IMR-90 (cell line): Measurements from ENCODE around the gene ZNF665. TPM values are rescaled to one million over a fixed set of nuclear protein-coding genes. Genes with fewer than 3 reads are reported as not detected.

Experiments
- ATAC-seq: fragments of 200-7000 bp; cut with Tn5 transposase; 2 replicates; pipeline ENCODE4 v1.9.1; 2020; ENCODE audit warnings: low read depth, mild to moderate bottlenecking, moderate library complexity
- BruUV-seq: library from RNA; stranded (reverse); fragments of 400-500 nt; replicated peaks from 2 replicates; lab custom pipeline; 2021; lab: Mats Ljungman, UMichigan
- CTCF ChIA-PET: fragments of 300-600 bp; formaldehyde crosslinking; extraction: SDS; loops from one replicate; lab custom pipeline; 2021; ENCODE audit warnings: antibody characterized with exemption; lab: Yijun Ruan, JAX
- POLR2A ChIA-PET: fragments of 300-600 bp; sonication (Branson Sonifier 250); formaldehyde crosslinking; loops from one replicate; lab custom pipeline; 2022; ENCODE audit warnings: antibody characterized with exemption; ENCODE audit not compliant: unreplicated experiment; lab: Charles Lee
- DNase-seq: peaks from one replicate; pipeline ENCODE4 v3.0.0; 2013
- H2AFZ ChIP-seq: replicated peaks from 2 replicates; pipeline ENCODE3; 2013; ENCODE audit warnings: low read length, mild to moderate bottlenecking; ENCODE audit not compliant: poor library complexity
- H2AK5ac ChIP-seq: 2 replicates; pipeline ENCODE4 v1.6.1; 2013; ENCODE audit warnings: low read depth, low read length, inconsistent platforms
- H2AK9ac ChIP-seq: replicated peaks from 2 replicates; pipeline ENCODE3; 2013; ENCODE audit warnings: mild to moderate bottlenecking, low read depth, low read length, moderate library complexity; ENCODE audit not compliant: poor library complexity
- H2BK120ac ChIP-seq: 2 replicates; pipeline ENCODE4 v1.6.1; 2013; ENCODE audit warnings: low read depth, low read length, inconsistent platforms
- H2BK15ac ChIP-seq: 3 replicates; pipeline ENCODE4 v1.6.1; 2013; ENCODE audit warnings: low read depth, low read length, inconsistent platforms
- H2BK20ac ChIP-seq: 2 replicates; pipeline ENCODE4 v1.6.1; 2013; ENCODE audit warnings: low read depth, mild to moderate bottlenecking, inconsistent platforms, low read length, moderate library complexity
- H2BK5ac ChIP-seq: 2 replicates; pipeline ENCODE4 v1.6.1; 2013; ENCODE audit warnings: mild to moderate bottlenecking, low read depth, low read length, inconsistent platforms; ENCODE audit not compliant: poor library complexity, severe bottlenecking
- H3K14ac ChIP-seq: replicated peaks from 2 replicates; pipeline ENCODE4 v1.6.1; 2013; ENCODE audit warnings: low read depth, low read length, inconsistent platforms
- H3K18ac ChIP-seq: 2 replicates; pipeline ENCODE4 v1.6.1; 2013; ENCODE audit warnings: low read depth, low read length, control low read depth
- H3K23ac ChIP-seq: 2 replicates; pipeline ENCODE4 v1.6.1; 2013; ENCODE audit warnings: low read depth, low read length, inconsistent platforms
- H3K27ac ChIP-seq: 2 replicates; pipeline ENCODE4 v1.5.1; 2013; ENCODE audit warnings: mild to moderate bottlenecking, control low read depth, low read length; ENCODE audit not compliant: insufficient read depth
- H3K27me3 ChIP-seq: 2 replicates; pipeline ENCODE4 v1.6.1; 2013; ENCODE audit warnings: low read length; ENCODE audit not compliant: control insufficient read depth, insufficient read depth
- H3K36me3 ChIP-seq: 2 replicates; pipeline ENCODE4 v1.6.1; 2013; ENCODE audit warnings: low read length, mixed read lengths; ENCODE audit not compliant: control insufficient read depth, insufficient read depth
- H3K4ac ChIP-seq: 2 replicates; pipeline ENCODE4 v1.6.1; 2013; ENCODE audit warnings: low read depth, low read length, inconsistent platforms
- H3K4me1 ChIP-seq: 2 replicates; pipeline ENCODE4 v1.6.1; 2013; ENCODE audit warnings: low read length, mixed read lengths; ENCODE audit not compliant: control insufficient read depth, insufficient read depth
- H3K4me2 ChIP-seq: 2 replicates; pipeline ENCODE4 v1.6.1; 2013; ENCODE audit warnings: low read depth, mild to moderate bottlenecking, control low read depth, low read length, moderate library complexity
- H3K4me3 ChIP-seq: 2 replicates; pipeline ENCODE4 v1.5.1; 2013; ENCODE audit warnings: low read depth, mild to moderate bottlenecking, control low read depth, low read length, moderate library complexity; ENCODE audit not compliant: insufficient read depth
- H3K56ac ChIP-seq: 2 replicates; pipeline ENCODE4 v1.6.1; 2013; ENCODE audit warnings: low read length, inconsistent platforms; ENCODE audit not compliant: insufficient read depth; ENCODE audit errors: extremely low read depth
- H3K79me1 ChIP-seq, 2 experiments: 2 replicates each; pipeline ENCODE4 v1.6.1; 2013; ENCODE audit warnings: low read length in 2 of 2, inconsistent platforms in 1 of 2, low read depth in 1 of 2
- H3K9ac ChIP-seq: 2 replicates; pipeline ENCODE4 v1.6.1; 2013; ENCODE audit warnings: low read depth, low read length, control low read depth
- H3K9me1 ChIP-seq: 2 replicates; pipeline ENCODE4 v1.6.1; 2013; ENCODE audit warnings: low read length, inconsistent platforms; ENCODE audit not compliant: insufficient read depth
- H3K9me3 ChIP-seq: 2 replicates; pipeline ENCODE4 v1.6.1; 2013; ENCODE audit warnings: low read length; ENCODE audit not compliant: control insufficient read depth, insufficient read depth
- H4K20me1 ChIP-seq: 2 replicates; pipeline ENCODE4 v1.6.1; 2013; ENCODE audit warnings: low read length, inconsistent platforms; ENCODE audit not compliant: insufficient read depth
- H4K5ac ChIP-seq: 2 replicates; pipeline ENCODE4 v1.6.1; 2013; ENCODE audit warnings: mild to moderate bottlenecking, low read depth, low read length, control low read depth
- H4K8ac ChIP-seq, 2 experiments: 2 replicates each; pipeline ENCODE4 v1.6.1; 2013; ENCODE audit warnings: low read depth in 2 of 2, low read length in 2 of 2, control low read depth in 1 of 2, inconsistent platforms in 1 of 2
- H4K91ac ChIP-seq: 2 replicates; pipeline ENCODE4 v1.6.1; 2013; ENCODE audit warnings: low read depth, low read length, inconsistent platforms; ENCODE audit not compliant: insufficient read depth
- MAFK ChIP-seq: IDR thresholded peaks from 2 replicates; pipeline ENCODE4 v1.6.1; 2012; ENCODE audit warnings: low read depth, low read length, improper control_type of control experiment
- WGBS, 2 experiments: methylation state at CpG; one replicate each; pipeline versions ENCODE4 v1.1.5 to v1.1.7; 2013; ENCODE audit warnings: missing lambda C conversion rate in 2 of 2; ENCODE audit not compliant: insufficient read length in 1 of 2; ENCODE audit errors: extremely low coverage in 2 of 2; 5-methylcytosine and 5-hydroxymethylcytosine counted together
- dilution Hi-C: fragments of 300-500 bp; cut with HindIII; formaldehyde crosslinking; loops from one replicate; pipeline ENCODE4 v1.14.3; 2018; ENCODE audit warnings: low sequenced_read_pairs; ENCODE audit not compliant: unreplicated experiment
- in situ Hi-C: fragments of 300-500 bp; cut with MboI; formaldehyde crosslinking; loops from 3 replicates; pipeline ENCODE4 v1.14.3; 2019; ENCODE audit warnings: low sequenced_read_pairs, inconsistent platforms, mixed read lengths
- intact Hi-C: fragments of 100-400 bp; cut with micrococcal nuclease; formaldehyde crosslinking; loops from 2 replicates; pipeline ENCODE4 v1.10.0; 2022
- polyA plus RNA-seq, 3 experiments: library from polyadenylated mRNA; depleted of rRNA; stranded (reverse); fragments of >200 nt; gene quantifications; 2 replicates each; pipeline ENCODE4 v1.2.3, GENCODE V29; 2012; ENCODE audit warnings: low replicate concordance in 1 of 3
- total RNA-seq: library from RNA; depleted of rRNA; stranded (reverse); fragments of >200 nt; gene quantifications from 2 replicates; pipeline ENCODE4 v1.2.3, GENCODE V29; 2012

Gene ZNF665
- total and polyA plus RNA-seq, 2 of the 4 experiments (the other 2 are of a cell fraction) = 2.0 to 3.0 TPM

- Histone ChIP-seq H2AK5ac (no peak overlapping the region), H3K4me2 (no peak overlapping the region), H2BK120ac (no peak overlapping the region), H4K91ac (no peak overlapping the region), H3K9me1 (no peaks in the 10 kb centered on the region), H3K14ac (no peak overlapping the region), H2AK9ac (no peak overlapping the region), H3K56ac (no peak overlapping the region), H3K27ac (no peak overlapping the region), H3K9me3 (peaks cover 51% of the 10 kb centered on the region), H3K27me3 (no peaks in the 10 kb centered on the region), H3K4ac (no peak overlapping the region), H2BK20ac (no peak overlapping the region), H2AFZ (no peak overlapping the region), H3K18ac (no peak overlapping the region), H2BK15ac (no peak overlapping the region), H3K9ac (no peak overlapping the region), H3K4me3 (no peak overlapping the region), H4K5ac (no peak overlapping the region), H3K4me1 (no peaks in the 10 kb centered on the region), H4K20me1 (no peaks in the 10 kb centered on the region), H3K23ac (no peak overlapping the region), H4K8ac (no peak overlapping the region), H2BK5ac (no peak overlapping the region), H3K36me3 (peaks cover 19% of the 10 kb centered on the region), H3K79me1 (no peaks in the 10 kb centered on the region)
- ATAC-seq = no peak
- CTCF ChIA-PET = no interaction called here
- WGBS, 2 experiments = no CpG with 5 or more reads among the region's 4 CpGs
- dilution Hi-C loops (no loop called here), intact Hi-C loops (no loop called here), in situ Hi-C loops (no loop called here)
- POLR2A ChIA-PET = no interaction called here
- BruUV-seq = no TSS peak
- DNase-seq = no peak
- TF ChIP-seq MAFK = no peak
Observed at GRCh38 chr19:53237114-53237777, 44.1 kb upstream of the ZNF665 start.
